AG04449 (cell line): ENCODE results near the gene EFTUD2.

Source experiments
- CTCF ChIA-PET: fragments of 350-600 bp; formaldehyde crosslinking; extraction: SDS; loops from one replicate; lab custom pipeline; 2021; ENCODE audit warnings: antibody characterized with exemption; lab: Yijun Ruan, JAX
- POLR2A ChIA-PET: fragments of 400-600, 350-600 bp; formaldehyde crosslinking; extraction: SDS; loops from one replicate; lab custom pipeline; 2020; ENCODE audit warnings: antibody characterized with exemption, inconsistent platforms; lab: Yijun Ruan, JAX
- DNase-seq: peaks from one replicate; pipeline ENCODE4 v3.0.0-alpha.2; 2010; ENCODE audit warnings: low read depth, low spot score
- H3K4me3 ChIP-seq: 2 replicates; pipeline ENCODE4 v1.5.1; 2011; ENCODE audit warnings: low read depth, mild to moderate bottlenecking, control low read depth, low read length
- TF ChIP-seq, protein P1 (sequence below): IDR thresholded peaks from one replicate; pipeline ENCODE4 v1.5.1; 2011; ENCODE audit warnings: mild to moderate bottlenecking, moderate library complexity, low read length, control low read depth, inconsistent platforms; ENCODE audit not compliant: insufficient read depth; ENCODE audit errors: missing control alignments

Gene EFTUD2

DNA sequence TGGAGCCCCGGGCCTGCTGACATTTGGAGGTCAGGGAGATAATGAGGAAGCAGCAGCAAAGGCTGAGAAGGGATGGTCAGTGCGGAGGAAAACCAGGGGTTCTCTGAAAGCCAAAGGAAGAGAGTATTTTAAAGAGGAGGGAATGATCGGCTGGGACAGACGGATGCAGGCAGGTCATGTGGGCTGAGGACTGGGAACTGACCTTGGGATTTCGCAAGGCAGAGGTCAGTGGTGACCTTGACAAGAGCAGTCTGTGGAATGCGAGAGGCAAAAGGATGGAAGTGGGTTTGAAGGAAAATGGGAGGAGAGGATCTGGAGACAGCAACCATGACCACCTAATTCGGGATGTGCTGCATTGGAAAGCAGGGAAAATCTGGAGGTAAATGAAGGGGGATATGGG lies 10.2 kb downstream of the EFTUD2 start:
- CTCF ChIA-PET: interaction anchor here (0.6 to 2.4 kb wide), 3 partner anchors 8 to 29 kb away, joined by 3 to 14 read pairs (median 6); no protein-coding TSS in a partner anchor
- TF ChIP-seq, protein P1, sequence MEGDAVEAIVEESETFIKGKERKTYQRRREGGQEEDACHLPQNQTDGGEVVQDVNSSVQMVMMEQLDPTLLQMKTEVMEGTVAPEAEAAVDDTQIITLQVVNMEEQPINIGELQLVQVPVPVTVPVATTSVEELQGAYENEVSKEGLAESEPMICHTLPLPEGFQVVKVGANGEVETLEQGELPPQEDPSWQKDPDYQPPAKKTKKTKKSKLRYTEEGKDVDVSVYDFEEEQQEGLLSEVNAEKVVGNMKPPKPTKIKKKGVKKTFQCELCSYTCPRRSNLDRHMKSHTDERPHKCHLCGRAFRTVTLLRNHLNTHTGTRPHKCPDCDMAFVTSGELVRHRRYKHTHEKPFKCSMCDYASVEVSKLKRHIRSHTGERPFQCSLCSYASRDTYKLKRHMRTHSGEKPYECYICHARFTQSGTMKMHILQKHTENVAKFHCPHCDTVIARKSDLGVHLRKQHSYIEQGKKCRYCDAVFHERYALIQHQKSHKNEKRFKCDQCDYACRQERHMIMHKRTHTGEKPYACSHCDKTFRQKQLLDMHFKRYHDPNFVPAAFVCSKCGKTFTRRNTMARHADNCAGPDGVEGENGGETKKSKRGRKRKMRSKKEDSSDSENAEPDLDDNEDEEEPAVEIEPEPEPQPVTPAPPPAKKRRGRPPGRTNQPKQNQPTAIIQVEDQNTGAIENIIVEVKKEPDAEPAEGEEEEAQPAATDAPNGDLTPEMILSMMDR: no peak
- no peak overlapping the region for H3K4me3 ChIP-seq
- POLR2A ChIA-PET: no interaction called here
- no peak for DNase-seq

DNA sequence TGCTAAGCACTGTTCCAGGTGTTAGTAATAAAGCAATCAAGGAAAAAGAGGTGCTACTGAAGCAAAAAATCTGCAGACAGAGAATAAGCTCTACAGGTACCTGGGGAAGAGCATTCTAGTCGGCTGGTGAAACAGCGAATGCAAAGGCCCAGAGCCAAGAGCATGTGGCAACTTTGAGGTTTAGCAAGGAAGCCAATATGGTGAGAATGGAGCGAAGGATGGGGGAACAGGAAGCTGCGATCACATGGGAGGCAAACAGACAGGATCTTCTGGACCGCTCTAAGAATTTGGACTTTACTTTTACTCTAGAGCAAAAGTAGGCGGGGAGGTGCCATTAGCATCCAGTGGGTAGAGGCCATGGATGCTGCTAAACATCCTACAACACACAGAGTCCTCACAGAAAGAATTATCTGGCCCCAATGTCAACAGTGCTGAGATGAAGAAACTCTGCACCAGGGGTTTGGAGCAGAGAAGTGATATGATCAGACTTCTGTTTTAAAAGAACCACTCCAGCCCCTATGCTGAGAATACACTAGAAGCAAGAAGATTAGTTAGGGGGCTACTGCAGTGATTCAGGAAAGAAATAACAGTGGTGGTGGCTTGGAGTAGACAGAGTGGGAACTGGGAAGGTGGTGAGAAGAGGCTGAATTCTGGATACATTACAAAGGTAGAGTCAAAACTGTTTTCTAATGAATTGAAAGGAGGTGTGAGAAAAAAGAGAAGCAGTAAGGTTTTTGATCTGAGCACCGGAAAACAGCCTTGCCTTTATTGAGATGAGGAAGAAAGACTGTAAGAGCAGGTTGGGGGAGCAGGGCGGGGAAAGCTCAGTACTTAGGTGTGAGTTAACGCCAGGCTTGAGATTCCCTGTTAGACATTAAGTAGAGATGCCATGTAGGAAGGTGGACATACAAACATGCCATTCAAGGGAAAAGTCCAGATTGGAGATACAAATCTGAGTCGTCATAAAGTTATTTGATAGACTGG lies 11.0 kb downstream of the EFTUD2 start:
- TF ChIP-seq, protein P1: no peak
- H3K4me3 ChIP-seq: no peak overlapping the region
- CTCF ChIA-PET: interaction anchor here (1.1 to 2.4 kb wide), 3 partner anchors 9 to 23 kb away, joined by 3 to 14 read pairs (median 4); no protein-coding TSS in a partner anchor
- POLR2A ChIA-PET: no interaction called here
- no peak for DNase-seq

DNA sequence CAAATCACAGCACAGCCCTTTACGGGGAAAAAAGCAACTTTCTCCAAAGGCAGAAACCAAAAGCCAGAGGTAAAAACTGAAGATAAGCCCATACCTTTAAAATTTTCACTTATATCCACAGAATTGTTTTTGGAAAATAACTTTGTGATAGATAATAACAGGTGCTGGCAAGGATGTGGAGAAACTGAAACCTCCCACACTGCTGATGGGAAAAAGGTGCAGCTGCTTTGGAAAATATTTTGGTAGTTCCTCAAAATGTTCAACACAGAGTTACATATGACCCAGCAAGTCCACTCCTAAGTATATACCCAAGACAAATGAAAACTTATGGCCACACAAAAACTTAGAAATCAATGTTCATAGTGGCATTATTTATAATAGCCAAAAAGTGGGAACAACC lies 12.2 kb downstream of the EFTUD2 start:
- no peak for DNase-seq
- TF ChIP-seq, protein P1: no peak
- no peak overlapping the region for H3K4me3 ChIP-seq
- ChIA-PET CTCF (interaction anchor here (0.9 to 6.5 kb wide), 6 partner anchors 8 to 135 kb away, joined by 3 to 78 read pairs (median 4); no protein-coding TSS in a partner anchor), POLR2A (no interaction called here)

DNA sequence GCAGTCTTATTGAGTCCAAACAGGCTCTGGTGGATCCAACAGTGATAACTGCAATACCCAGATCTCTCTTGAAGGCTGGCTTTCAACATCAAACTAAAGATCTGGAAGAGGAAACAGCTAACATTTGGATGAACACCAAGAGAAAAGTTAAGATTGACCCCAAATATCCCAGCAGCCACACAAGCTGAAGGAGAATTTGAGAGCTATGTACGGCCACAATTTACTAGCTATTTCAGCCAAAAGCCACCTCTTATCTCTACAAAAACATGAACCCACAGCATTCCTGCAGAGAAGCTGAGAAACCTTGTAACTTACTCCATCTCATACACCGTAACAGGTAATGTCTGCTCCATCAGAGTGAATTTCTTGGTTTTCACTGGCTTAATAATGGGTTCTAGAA lies 14.3 kb downstream of the EFTUD2 start:
- no peak for DNase-seq
- TF ChIP-seq, protein P1: no peak
- H3K4me3 ChIP-seq: no peak overlapping the region
- ChIA-PET CTCF (interaction anchor here (1.1 to 6.5 kb wide), 10 partner anchors 8 to 215 kb away, joined by 3 to 78 read pairs (median 8); no protein-coding TSS in a partner anchor), POLR2A (no interaction called here)

DNA sequence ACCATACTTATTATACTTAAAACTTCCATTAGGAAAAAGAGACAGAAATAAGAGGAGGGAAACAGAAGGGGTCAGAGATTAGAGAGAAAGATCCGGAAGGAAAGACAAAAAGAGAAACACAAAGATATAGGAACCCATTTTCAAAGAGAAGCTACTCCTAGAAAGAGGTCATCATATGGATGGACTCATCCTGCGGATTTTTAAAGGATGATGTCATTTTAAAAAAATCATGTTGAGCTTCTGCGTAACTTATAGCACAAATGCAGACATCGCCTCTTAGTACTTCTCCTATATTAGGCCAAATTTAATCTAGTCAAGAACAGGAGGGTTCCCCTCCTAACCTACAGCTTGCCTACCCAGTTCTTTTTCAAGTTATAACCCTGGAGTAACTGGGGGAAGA lies 18.1 kb downstream of the EFTUD2 start:
- TF ChIP-seq, protein P1: no peak
- no peak overlapping the region for H3K4me3 ChIP-seq
- ChIA-PET CTCF (interaction anchor here (0.7 to 6.5 kb wide), 15 partner anchors 9 to 254 kb away, joined by 3 to 78 read pairs (median 4); partner anchors contain the start of gene ACBD4), POLR2A (interaction anchor here (0.5 to 1.1 kb wide), 2 partner anchors 12 to 89 kb away, joined by 3 to 4 read pairs; no protein-coding TSS in a partner anchor)
- DNase-seq: no peak

DNA sequence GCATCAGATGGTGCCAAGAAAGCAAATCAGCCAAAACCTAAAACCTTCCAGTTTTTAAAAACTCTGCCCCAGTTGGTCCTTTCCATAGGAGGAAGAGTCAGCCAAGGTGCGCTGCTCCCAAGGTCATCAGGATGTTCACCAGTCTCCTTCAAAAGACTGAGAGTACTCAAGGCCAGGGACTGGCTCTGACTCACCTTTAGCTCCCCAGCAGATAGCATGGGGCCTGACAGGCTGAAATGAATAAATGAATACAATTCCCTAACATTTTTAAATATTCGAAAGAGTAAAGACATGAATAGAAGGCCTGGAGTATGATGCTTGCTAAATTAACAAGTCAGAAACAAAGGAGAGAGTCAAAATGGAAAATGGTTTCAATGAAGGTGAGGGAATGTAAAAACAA lies 19.2 kb downstream of the EFTUD2 start:
- no peak overlapping the region for H3K4me3 ChIP-seq
- CTCF ChIA-PET: interaction anchor here (0.8 to 8.5 kb wide), 10 partner anchors 9 to 256 kb away, joined by 3 to 440 read pairs (median 14); partner anchors contain the start of genes ACBD4 and EFTUD2
- TF ChIP-seq, protein P1: no peak
- POLR2A ChIA-PET: no interaction called here
- no peak for DNase-seq
